HepG2 (cell line): Measurements from ENCODE around the gene ATN1. TPM values are rescaled to one million over a fixed set of nuclear protein-coding genes. Genes with fewer than 3 reads are reported as not detected.

ENCODE experiments used
- AFF4 ChIP-seq: sonication (generic); formaldehyde crosslinking; IDR thresholded peaks from 2 replicates; pipeline ENCODE4 v1.4.0; 2020; ENCODE audit warnings: missing genetic modification reagents
- ATF7-NPFF ChIP-seq: sonication (generic); formaldehyde crosslinking; IDR thresholded peaks from 2 replicates; pipeline ENCODE4 v1.8.1; 2023; ENCODE audit warnings: mild to moderate bottlenecking, low read depth, missing genetic modification reagents, moderate library complexity
- CTCF ChIP-seq: sonication (generic); formaldehyde crosslinking; IDR thresholded peaks from 2 replicates; pipeline ENCODE4 v1.5.0; 2020; ENCODE audit warnings: mild to moderate bottlenecking, missing genetic modification reagents, moderate library complexity
- DNMT3B ChIP-seq: conservative IDR thresholded peaks from 2 replicates; pipeline ENCODE4 v1.6.1; 2016; ENCODE audit warnings: missing biosample characterization, control low read depth
- ESRRA ChIP-seq: sonication (generic); formaldehyde crosslinking; IDR thresholded peaks from 2 replicates; pipeline ENCODE4 v1.5.1; 2020; ENCODE audit warnings: mild to moderate bottlenecking, low read depth, missing genetic modification reagents
- FOXC1 ChIP-seq: sonication (generic); formaldehyde crosslinking; IDR thresholded peaks from 2 replicates; pipeline ENCODE4 v1.8.0; 2022; ENCODE audit warnings: mild to moderate bottlenecking, missing genetic modification reagents, borderline replicate concordance
- FOXM1 ChIP-seq: sonication (generic); formaldehyde crosslinking; IDR thresholded peaks from 2 replicates; pipeline ENCODE4 v1.5.0; 2020; ENCODE audit warnings: missing genetic modification reagents
- GABPA ChIP-seq, 2 experiments: IDR thresholded peaks; 2 replicates each; pipeline ENCODE4 v1.6.1; 2011 to 2016; ENCODE audit warnings: low read depth in 2 of 2, low read length in 1 of 2, missing biosample characterization in 1 of 2, missing genetic modification characterization in 1 of 2
- NCOA2 ChIP-seq: sonication (generic); formaldehyde crosslinking; IDR thresholded peaks from 2 replicates; pipeline ENCODE4 v1.8.0; 2022; ENCODE audit warnings: inconsistent platforms
- ONECUT2 ChIP-seq: sonication (generic); formaldehyde crosslinking; IDR thresholded peaks from 2 replicates; pipeline ENCODE4 v1.4.0; 2020; ENCODE audit warnings: missing genetic modification reagents
- RBM22 ChIP-seq: fragments of 200-400 bp; formaldehyde crosslinking; optimal IDR thresholded peaks from 2 replicates; pipeline ENCODE3; 2017; ENCODE audit warnings: mild to moderate bottlenecking, low read length, moderate library complexity
- REXO4 ChIP-seq: sonication (generic); formaldehyde crosslinking; IDR thresholded peaks from 2 replicates; pipeline ENCODE4 v1.8.0; 2022; ENCODE audit warnings: missing genetic modification reagents, mild to moderate bottlenecking, borderline replicate concordance
- RFX1 ChIP-seq: fragments of 450-650 bp; IDR thresholded peaks from 2 replicates; pipeline ENCODE4 v1.6.1; 2017
- RFXANK ChIP-seq: IDR thresholded peaks from 2 replicates; pipeline ENCODE4 v1.6.1; 2016
- RXRA ChIP-seq: sonication (generic); formaldehyde crosslinking; IDR thresholded peaks from 2 replicates; pipeline ENCODE4 v1.5.1; 2020; ENCODE audit warnings: missing genetic modification reagents
- SALL1 ChIP-seq: sonication (generic); formaldehyde crosslinking; IDR thresholded peaks from 2 replicates; pipeline ENCODE4 v1.8.0; 2022; ENCODE audit warnings: mild to moderate bottlenecking, missing genetic modification reagents
- STAG1 ChIP-seq: sonication (generic); formaldehyde crosslinking; IDR thresholded peaks from 2 replicates; pipeline ENCODE4 v1.4.0; 2020; ENCODE audit warnings: missing genetic modification reagents
- TBP ChIP-seq: sonication (generic); formaldehyde crosslinking; IDR thresholded peaks from 2 replicates; pipeline ENCODE4 v1.5.0; 2020; ENCODE audit warnings: missing genetic modification reagents
- WIZ ChIP-seq: sonication (generic); formaldehyde crosslinking; IDR thresholded peaks from 2 replicates; pipeline ENCODE4 v1.5.1; 2020; ENCODE audit warnings: mild to moderate bottlenecking, missing genetic modification reagents
- ZNF354B ChIP-seq: sonication (generic); formaldehyde crosslinking; IDR thresholded peaks from 2 replicates; pipeline ENCODE4 v1.8.0; 2022; ENCODE audit warnings: mild to moderate bottlenecking, missing genetic modification reagents
- ZNF781 ChIP-seq: sonication (generic); formaldehyde crosslinking; IDR thresholded peaks from 2 replicates; pipeline ENCODE4 v1.5.1; 2020; ENCODE audit warnings: borderline replicate concordance, mild to moderate bottlenecking, missing genetic modification reagents; ENCODE audit errors: not compliant biosample characterization
- ZSCAN31 ChIP-seq: sonication (generic); formaldehyde crosslinking; IDR thresholded peaks from 2 replicates; pipeline ENCODE4 v1.5.0; 2020; ENCODE audit warnings: low read depth, mild to moderate bottlenecking, missing genetic modification reagents
- polyA plus RNA-seq, 8 experiments: library from polyadenylated mRNA; depleted of rRNA in 3 of 8; stranded (reverse) in 7 of 8; unstranded in 1 of 8; fragments of >200 nt; fragmentation: Illumina TruSeq in 4 of 8; extraction: Trizol in 4 of 8; gene quantifications; 2 replicates each; pipeline versions ENCODE4 v1.2.1 to v1.2.3, GENCODE V29; 2011 to 2016; ENCODE audit warnings: low read depth in 4 of 8, missing spikeins in 1 of 8, mixed read lengths in 1 of 8; ENCODE audit not compliant: insufficient read depth in 1 of 8
- total RNA-seq, 5 experiments: library from RNA; depleted of rRNA; stranded (reverse); fragments of >200 nt; fragmentation: Illumina TruSeq; extraction: Trizol; gene quantifications; 2 replicates each; pipeline ENCODE4 v1.2.3, GENCODE V29; 2016; ENCODE audit warnings: low read depth in 1 of 5
- TF ChIP-seq, protein P1 (sequence below): IDR thresholded peaks from 2 replicates; pipeline ENCODE4 v1.6.1; 2016; ENCODE audit warnings: low read depth, borderline replicate concordance
- TF ChIP-seq, protein P2 (sequence below): sonication (generic); formaldehyde crosslinking; IDR thresholded peaks from 2 replicates; pipeline ENCODE4 v1.9.0; 2021; ENCODE audit warnings: missing genetic modification reagents, mild to moderate bottlenecking, borderline replicate concordance

The ATN1 gene
- total and polyA plus RNA-seq, 2 of the 13 experiments (the other 11 are each of a cell fraction or from before 2014, with no cell fraction given), result 2.1 to 8.6 TPM

- peak; percentile 86 for TF ChIP-seq NCOA2 (CRISPR knock-in tag)
- TF ChIP-seq DNMT3B (CRISPR knock-in tag), result no peak
- TF ChIP-seq REXO4 (CRISPR knock-in tag), result no peak
- TF ChIP-seq GABPA (IDR thresholded peaks at IDR 0.05; ENCODE audit: low read depth, low read length), result no peak
- TF ChIP-seq GABPA (CRISPR knock-in tag; IDR thresholded peaks at IDR 0.05; ENCODE audit: low read depth), result peak; percentile 87
- peak; percentile 36; the same call in 1 of the 2 replicates for TF ChIP-seq ZSCAN31 (CRISPR knock-in tag)
- TF ChIP-seq ZNF354B (CRISPR knock-in tag), result peak; percentile 71; the same call in 1 of the 2 replicates
- no peak; the same call in 1 of the 2 replicates for TF ChIP-seq WIZ (CRISPR knock-in tag)
- peak; percentile 52; the same call in 1 of the 2 replicates for TF ChIP-seq RXRA
- TF ChIP-seq ATF7-NPFF (CRISPR knock-in tag), result peak; percentile 84
- TF ChIP-seq RFXANK (CRISPR knock-in tag), result peak; percentile 87; the same call in 1 of the 2 replicates
- TF ChIP-seq TBP (CRISPR knock-in tag), result no peak
- TF ChIP-seq ESRRA (CRISPR knock-in tag), result peak; percentile 66; the same call in 1 of the 2 replicates
- TF ChIP-seq AFF4 (CRISPR knock-in tag), result peak; percentile 98
- TF ChIP-seq SALL1 (CRISPR knock-in tag), result peak; percentile 25; the same call in 1 of the 2 replicates
- no peak for TF ChIP-seq CTCF
- TF ChIP-seq RBM22, result peak; percentile 96
- TF ChIP-seq STAG1 (CRISPR knock-in tag), result no peak; the same call in 1 of the 2 replicates
- peak; percentile 70 for TF ChIP-seq ZNF781 (CRISPR knock-in tag)
- TF ChIP-seq, protein P1, sequence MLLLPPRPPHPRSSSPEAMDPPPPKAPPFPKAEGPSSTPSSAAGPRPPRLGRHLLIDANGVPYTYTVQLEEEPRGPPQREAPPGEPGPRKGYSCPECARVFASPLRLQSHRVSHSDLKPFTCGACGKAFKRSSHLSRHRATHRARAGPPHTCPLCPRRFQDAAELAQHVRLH (CRISPR knock-in tag), result 0 out of 2 replicates have a peak, but pooled peaks have one; percentile 45
- peak; percentile 69 for TF ChIP-seq FOXC1 (CRISPR knock-in tag)
- TF ChIP-seq RFX1, result no peak
- TF ChIP-seq, protein P2, sequence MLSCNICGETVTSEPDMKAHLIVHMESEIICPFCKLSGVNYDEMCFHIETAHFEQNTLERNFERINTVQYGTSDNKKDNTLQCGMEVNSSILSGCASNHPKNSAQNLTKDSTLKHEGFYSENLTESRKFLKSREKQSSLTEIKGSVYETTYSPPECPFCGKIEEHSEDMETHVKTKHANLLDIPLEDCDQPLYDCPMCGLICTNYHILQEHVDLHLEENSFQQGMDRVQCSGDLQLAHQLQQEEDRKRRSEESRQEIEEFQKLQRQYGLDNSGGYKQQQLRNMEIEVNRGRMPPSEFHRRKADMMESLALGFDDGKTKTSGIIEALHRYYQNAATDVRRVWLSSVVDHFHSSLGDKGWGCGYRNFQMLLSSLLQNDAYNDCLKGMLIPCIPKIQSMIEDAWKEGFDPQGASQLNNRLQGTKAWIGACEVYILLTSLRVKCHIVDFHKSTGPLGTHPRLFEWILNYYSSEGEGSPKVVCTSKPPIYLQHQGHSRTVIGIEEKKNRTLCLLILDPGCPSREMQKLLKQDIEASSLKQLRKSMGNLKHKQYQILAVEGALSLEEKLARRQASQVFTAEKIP (CRISPR knock-in tag), result no peak
- TF ChIP-seq ONECUT2 (CRISPR knock-in tag), result no peak
- no peak for TF ChIP-seq FOXM1 (CRISPR knock-in tag)
Observed at GRCh38 chr12:6943722-6944380, 16.1 kb downstream of the ATN1 start, which contains the start of the genes C12orf57 and RNU7-1 (continued).
